Putamen (tissue), 1 donor: ENCODE results near the gene ITPK1.

ENCODE experiments used
- DNase-seq: peaks from one replicate; pipeline ENCODE4 v3.0.0-alpha.2; 2016; ENCODE audit warnings: low spot score

Gene ITPK1

GRCh38 chr14:93061380-93062012, 54.2 kb downstream of the ITPK1 start:
- DNase-seq = no peak

DNA sequence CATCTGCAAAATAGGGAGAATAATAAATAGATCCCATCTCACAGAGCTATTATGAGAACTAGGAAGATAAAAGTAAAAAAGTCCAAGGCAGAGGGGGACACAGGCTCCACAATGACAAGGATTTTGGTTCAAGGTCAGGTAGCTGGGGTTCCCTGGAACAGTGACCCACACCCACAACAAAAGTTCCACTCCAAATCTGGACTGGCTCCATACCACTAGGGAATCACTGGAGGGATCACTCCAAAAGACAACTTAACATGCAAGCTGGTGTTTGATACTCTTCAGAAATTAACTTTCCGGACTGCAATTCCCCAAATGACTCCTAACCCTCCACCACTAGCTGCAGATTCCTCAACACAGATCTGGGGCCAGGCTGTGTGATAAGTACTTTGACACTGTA, 54.9 kb downstream of the ITPK1 start:
- no peak for DNase-seq

- no peak for DNase-seq
Observed at GRCh38 chr14:93059917-93060545, 55.7 kb downstream of the ITPK1 start.

- DNase-seq = no peak
Observed at GRCh38 chr14:93059260-93059659, 56.5 kb downstream of the ITPK1 start.

GRCh38 chr14:93057586-93058280, 58.0 kb downstream of the ITPK1 start:
- DNase-seq = no peak

- DNase-seq = no peak
Observed at GRCh38 chr14:93056840-93057585, 58.7 kb downstream of the ITPK1 start.

DNA sequence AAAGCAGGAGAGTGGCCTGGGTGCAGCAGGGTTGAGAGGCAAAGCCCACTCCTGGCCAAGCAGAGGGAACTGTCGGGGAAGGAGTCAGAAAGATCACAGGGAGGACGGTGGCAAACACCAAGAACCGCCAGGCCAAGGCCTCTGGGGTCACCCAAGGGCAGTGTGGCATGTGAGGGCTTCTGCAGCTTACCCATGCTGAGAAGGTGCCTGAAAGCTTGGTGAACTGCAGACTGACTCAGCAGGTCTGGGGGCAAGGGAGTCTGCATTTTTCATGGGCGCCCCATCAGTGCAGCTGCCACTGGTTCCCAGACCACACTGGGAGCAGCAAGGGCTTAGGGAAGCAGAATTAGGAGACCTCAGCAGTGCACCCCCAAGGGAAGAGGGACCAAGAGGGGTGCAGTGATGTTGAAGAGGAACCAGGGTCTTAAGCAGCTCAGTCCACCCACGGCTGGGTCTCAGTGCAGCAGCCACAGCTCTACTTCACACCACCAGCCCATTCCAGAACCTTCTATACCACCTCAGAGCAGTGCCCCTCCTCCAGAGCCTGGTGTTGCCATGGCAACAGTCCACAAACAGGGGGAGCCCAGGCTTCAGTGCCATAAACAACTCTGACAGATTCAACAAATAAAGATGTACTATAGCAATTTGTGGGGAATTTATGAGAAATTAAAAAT, 59.4 kb downstream of the ITPK1 start:
- no peak for DNase-seq

DNA sequence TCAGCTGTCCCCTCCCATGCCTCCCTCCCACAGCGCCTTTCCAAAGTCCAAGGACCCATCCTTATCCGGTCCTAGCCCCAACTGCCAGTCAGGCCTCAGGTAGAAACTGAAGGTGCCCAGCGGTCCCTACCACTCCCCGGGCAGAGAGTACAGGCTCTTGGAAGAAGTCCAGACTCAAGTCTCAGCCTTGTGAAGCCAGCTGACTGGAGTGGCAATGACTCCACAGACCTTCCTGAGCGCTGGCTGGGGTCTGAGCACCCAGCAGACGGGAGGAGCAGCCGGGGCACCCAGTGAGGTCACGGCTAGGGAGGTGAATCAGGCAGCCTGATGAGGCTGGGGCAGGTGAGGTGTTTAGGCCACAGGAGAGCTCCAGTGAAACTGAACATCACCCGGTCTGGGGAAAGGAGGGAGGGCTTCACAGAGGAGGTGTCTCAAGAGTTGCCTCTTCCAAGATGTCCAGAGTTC, 60.0 kb downstream of the ITPK1 start:
- no peak for DNase-seq

DNA sequence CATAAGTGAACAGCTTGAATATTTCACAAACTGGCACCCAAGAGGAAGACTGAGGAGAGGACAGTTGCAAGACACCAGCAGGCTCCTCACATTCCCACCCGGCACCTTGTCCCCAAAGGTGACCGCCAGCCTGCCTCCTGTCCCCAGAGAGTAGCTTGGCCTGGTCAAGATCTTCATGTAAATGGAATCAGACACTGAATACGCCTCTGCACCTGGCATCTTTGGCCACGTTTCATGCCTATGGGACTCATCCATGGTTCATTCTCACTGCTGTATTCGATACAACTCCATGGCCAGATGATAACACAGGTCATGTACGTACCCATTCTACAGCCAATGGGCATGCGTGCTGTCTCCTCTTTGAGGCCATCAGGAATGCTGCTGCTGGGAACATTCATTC, 60.8 kb downstream of the ITPK1 start:
- no peak for DNase-seq

DNA sequence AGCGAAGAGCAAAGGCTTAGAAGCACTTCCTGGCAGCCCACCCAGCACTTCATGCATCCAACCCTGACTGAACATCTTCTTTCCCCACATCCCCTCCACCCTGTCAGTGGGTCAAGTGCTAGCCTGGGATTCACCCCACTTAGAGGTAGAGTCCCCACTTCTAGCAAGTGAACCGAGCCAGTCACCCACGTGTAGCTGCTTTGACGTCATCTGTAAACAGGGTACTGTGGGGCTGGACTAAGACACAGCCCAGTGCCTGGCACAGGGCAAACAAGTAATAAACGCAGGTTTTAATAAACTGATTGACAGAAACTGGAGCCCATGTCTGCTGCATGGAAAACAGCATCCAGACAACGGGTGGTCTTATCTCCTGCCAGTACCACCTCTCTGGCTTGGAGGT, 61.7 kb downstream of the ITPK1 start:
- DNase-seq = no peak

GRCh38 chr14:93051600-93052546, 63.9 kb downstream of the ITPK1 start:
- no peak for DNase-seq

DNA sequence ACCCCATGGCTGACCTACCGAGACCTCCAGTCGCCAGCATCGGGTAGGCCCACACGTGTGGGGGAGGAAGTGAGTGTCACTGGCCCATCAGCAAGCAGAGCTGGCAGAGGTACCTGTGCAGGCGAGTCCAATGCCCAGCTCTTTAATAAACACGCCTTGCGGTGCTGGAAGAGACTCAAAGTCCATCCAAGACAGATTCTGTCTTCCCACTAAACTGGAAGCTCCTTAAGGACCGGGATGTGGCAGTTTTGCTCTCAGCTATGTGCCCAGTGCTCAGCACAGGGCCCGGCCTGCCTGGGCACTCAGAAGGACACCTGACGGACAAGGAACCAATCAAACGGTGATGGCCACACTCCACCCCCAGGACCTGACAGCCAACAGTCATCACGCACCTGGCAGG, 65.0 kb downstream of the ITPK1 start:
- DNase-seq = no peak

DNA sequence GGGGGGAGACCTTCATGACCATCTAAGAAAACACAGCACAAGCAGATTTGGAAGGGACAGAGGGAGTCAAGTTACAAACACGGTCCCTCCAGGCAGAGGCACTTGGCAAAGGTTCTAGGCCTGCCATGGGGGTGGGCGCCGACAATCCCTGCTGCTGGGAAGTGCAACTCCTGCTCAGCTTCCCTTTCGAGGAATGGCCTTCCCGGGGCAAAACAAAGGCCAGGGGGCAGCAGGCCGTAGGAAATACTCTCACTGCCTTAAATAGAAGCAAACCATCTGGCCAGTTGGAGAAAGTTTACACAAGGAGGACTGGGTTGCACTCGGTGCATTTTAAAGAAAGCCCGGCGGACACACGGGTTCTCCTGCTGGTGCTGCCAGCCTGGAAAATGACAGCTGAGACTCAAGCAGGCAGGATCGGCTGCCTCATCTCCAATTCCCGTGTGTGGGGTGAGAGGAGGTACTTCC, 65.8 kb downstream of the ITPK1 start:
- DNase-seq = no peak

- no peak for DNase-seq
Observed at GRCh38 chr14:93049315-93049714, 66.4 kb downstream of the ITPK1 start.

GRCh38 chr14:93048843-93049242, 66.9 kb downstream of the ITPK1 start:
- no peak for DNase-seq

- no peak for DNase-seq
Observed at GRCh38 chr14:93047661-93048060, 68.1 kb downstream of the ITPK1 start.

GRCh38 chr14:93047157-93047556, 68.6 kb downstream of the ITPK1 start:
- DNase-seq = no peak

DNA sequence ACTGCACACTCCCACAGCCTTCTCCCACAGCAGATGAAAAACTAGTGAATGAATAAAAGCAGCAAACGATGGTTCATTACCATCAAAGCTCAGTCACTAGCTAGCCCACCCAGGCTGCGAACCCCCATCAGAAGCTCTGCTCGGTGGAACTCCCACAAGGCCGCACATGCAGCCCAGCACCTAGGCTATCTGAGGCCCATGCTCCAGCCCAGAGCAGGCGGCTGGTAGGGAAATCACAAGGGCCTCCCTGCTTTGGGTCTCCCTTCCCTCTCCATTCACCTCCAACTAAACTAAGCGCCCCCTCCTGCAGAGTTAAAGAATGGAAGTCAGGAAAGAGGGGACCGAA, 69.0 kb downstream of the ITPK1 start:
- no peak for DNase-seq

GRCh38 chr14:93045965-93046704, 69.6 kb downstream of the ITPK1 start:
- no peak for DNase-seq

DNA sequence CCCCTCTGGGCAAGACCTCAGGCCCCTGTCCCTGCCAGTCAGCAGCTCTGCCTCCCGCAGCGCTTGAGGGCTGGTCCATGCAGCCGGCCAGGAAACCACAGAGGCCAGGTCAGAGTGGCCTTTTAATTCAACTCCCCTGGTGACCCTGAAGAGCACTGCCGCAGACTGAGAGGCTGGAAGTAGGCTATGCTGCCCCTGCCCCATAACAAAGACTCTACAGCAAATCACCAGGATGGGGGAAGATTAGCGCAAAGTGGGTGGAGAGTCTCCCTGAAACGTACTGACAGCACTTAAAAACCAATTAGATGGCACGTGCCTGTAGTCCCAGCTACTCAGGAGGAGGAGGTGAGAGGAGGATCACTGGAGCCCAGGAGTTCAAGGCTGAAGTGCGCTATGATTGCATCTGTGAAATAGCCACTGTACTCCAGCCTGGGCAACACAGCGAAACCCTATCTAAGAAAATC, 70.5 kb downstream of the ITPK1 start:
- DNase-seq = no peak
